ENCODE data around the gene DNAJC16. TPM values are rescaled to one million over a fixed set of nuclear protein-coding genes. Genes with fewer than 3 reads are reported as not detected.

The DNAJC16 gene
- total RNA-seq, 1 experiment from 2014 or later, result 15.9 TPM

GRCh38 chr1:15618655-15619525, 92.2 kb downstream of the DNAJC16 start:
- DNase-seq (ENCODE audit: extremely low read depth, low read depth), result no peak

GRCh38 chr1:15620155-15620545, 93.5 kb downstream of the DNAJC16 start:
- no peak for DNase-seq (ENCODE audit: extremely low read depth, low read depth)

- no peak for DNase-seq (ENCODE audit: extremely low read depth, low read depth)
Measured at GRCh38 chr1:15620902-15621682, 94.4 kb downstream of the DNAJC16 start.

- DNase-seq (ENCODE audit: extremely low read depth, low read depth), result no peak
Measured at GRCh38 chr1:15621975-15622374, 95.3 kb downstream of the DNAJC16 start.

DNA sequence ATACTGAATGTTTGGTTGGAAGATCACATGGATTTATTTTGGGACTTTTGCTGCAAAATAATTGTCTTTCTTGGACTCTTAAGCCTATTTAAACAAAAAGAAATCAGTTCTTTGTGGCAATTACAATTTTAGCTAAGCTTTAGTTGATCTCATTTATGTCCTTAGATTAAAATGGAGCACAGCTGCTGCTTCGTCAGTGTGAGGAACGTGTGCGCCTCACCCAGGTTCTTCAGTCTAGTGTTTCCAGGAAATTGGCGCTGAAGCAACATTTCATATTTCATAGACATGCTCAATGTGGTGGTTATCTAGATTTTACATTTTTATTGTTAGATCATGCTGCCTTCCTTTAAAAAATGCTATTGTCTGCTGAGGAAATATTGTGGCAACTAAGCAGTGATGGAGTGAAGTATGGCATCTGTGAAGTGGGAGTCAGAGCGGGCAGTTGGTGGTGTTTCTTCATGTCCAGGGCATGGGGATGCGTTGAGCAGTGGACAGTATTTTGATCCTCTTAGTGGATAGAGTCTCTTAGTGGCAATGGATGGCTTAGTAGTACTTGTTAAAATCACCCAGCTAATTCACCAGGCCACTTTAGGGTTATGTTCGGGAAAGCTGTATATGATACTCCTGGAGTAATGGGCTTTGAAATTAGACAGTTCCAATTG, 96.2 kb downstream of the DNAJC16 start:
- DNase-seq (ENCODE audit: extremely low read depth, low read depth), result no peak

GRCh38 chr1:15623435-15623834, 96.8 kb downstream of the DNAJC16 start:
- DNase-seq (ENCODE audit: extremely low read depth, low read depth), result no peak

DNA sequence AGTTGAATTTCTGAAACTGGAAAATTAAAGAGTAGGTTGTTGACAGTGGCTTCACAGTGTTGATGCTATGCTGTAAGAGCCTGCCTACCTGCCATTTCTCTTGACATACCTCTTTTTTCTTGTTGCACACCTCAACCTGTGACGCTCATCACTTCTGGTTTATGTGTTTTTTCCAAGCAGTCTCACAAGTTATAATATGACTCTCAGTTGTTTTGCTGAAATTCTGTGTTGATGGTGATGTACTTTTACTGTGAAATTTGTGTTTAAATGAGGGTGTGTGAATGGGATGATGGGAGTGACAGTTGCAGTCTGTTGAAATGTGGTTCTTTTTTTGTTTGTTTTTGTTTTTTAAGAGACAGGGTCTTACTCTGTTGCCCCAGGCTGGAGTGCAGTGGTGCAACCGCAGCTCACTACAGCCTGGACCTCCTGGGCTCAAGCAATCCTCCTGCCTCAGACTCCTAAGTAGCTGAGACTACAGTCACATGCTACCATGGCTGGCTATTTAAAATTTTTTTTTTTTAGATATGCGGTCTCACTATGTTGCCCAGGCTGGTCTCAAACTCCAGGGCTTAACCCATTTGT, 97.6 kb downstream of the DNAJC16 start:
- no peak for DNase-seq (ENCODE audit: extremely low read depth, low read depth)

DNA sequence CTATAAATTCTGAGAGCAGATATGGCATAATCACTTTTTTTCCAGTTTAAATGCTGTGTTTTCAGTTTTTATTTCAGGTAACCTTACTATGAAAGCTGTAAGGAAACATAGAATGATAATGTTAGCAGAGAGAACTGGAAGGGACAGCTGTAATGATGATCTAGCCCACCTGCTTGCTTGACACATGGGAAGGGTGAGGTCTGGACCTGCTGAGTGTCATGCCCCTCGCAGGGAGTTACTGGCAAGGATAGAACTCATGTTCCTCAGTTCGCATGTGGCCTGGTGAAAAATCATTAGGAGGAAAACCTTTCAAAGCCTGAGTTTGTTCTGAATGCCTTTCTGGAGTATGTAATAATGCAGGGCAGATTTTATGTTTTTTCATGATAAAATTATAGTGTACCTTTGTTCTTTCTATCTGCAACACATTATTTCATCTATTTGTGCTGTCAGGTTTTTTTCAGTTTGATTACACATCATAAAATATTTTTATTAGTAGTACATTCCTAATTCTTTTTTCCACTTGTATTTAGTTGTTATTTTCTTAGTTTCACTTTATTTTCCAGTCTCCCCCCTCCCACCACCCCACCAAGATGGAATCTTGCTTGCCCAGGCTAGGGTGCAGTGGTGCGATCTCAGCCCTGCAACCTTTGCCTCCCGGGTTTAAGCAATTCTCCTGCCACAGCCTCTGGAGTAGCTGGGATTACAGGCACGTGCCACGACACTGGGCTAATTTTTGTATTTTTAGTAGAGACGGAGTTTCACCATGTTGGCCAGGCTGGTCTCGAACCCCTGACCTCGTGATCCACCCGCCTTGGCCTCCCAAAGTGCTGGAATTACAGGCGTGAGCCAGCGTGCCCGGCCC, 98.6 kb downstream of the DNAJC16 start:
- DNase-seq (ENCODE audit: extremely low read depth, low read depth), result no peak

Small RNA genes lying within 50 kb of the gene (small RNA-seq; reads per million reads assigned to genes)
- gene CD24P1 (0 reads per million in 2 experiments), gene RNU7-179P (0 reads per million in 2 experiments), gene SCARNA21B (0 to 0.12 reads per million in 2 experiments)

Other genes starting within 250 kb of the DNAJC16 start
- 212 and 236 TPM in 2 replicates for gene EFHD2, start 117.0 kb upstream of the DNAJC16 start, total RNA-seq (2014; rRNA removed; shearing (Covaris generic))
- gene CTRC, start 88.4 kb upstream of the DNAJC16 start, total RNA-seq (2014; rRNA removed; shearing (Covaris generic)), result not detected in 2 replicates
- not detected in 2 replicates for gene CELA2A, start 70.1 kb upstream of the DNAJC16 start, total RNA-seq (2014; rRNA removed; shearing (Covaris generic))
- not detected in 2 replicates for gene CELA2B, start 50.7 kb upstream of the DNAJC16 start, total RNA-seq (2014; rRNA removed; shearing (Covaris generic))
- gene CASP9, start 2.6 kb upstream of the DNAJC16 start, total RNA-seq (2014; rRNA removed; shearing (Covaris generic)), result 18.0 and 19.3 TPM in 2 replicates
- 4.0 and 4.2 TPM in 2 replicates for gene AGMAT, start 58.2 kb downstream of the DNAJC16 start, total RNA-seq (2014; rRNA removed; shearing (Covaris generic))
- gene DDI2, start 90.6 kb downstream of the DNAJC16 start, total RNA-seq (2014; rRNA removed; shearing (Covaris generic)), result 7.8 and 9.8 TPM in 2 replicates
- gene PLEKHM2, start 157.5 kb downstream of the DNAJC16 start, total RNA-seq (2014; rRNA removed; shearing (Covaris generic)), result 20.6 and 21.0 TPM in 2 replicates
- 0.12 TPM in 1 of 2 replicates, not detected in the other for gene SLC25A34, start 209.4 kb downstream of the DNAJC16 start, total RNA-seq (2014; rRNA removed; shearing (Covaris generic))
- not detected in 2 replicates for gene TMEM82, start 215.7 kb downstream of the DNAJC16 start, total RNA-seq (2014; rRNA removed; shearing (Covaris generic))
- gene FBLIM1, start 231.9 kb downstream of the DNAJC16 start, total RNA-seq (2014; rRNA removed; shearing (Covaris generic)), result 3.6 and 4.1 TPM in 2 replicates